HL-60 (cell line): Measurements from ENCODE around the gene PMS2.

Experiments
- CTCF ChIP-seq: IDR thresholded peaks from one replicate; pipeline ENCODE4 v1.5.1; 2011; ENCODE audit warnings: low read length, control low read depth, inconsistent platforms; ENCODE audit not compliant: insufficient read depth
- GABPA ChIP-seq: IDR thresholded peaks from 2 replicates; pipeline ENCODE4 v1.6.1; 2012; ENCODE audit warnings: low read depth
- POLR2AphosphoS5 ChIP-seq: IDR thresholded peaks from 2 replicates; pipeline ENCODE4 v1.6.1; 2012; ENCODE audit warnings: low read depth
- SPI1 ChIP-seq: IDR thresholded peaks from 2 replicates; pipeline ENCODE4 v1.6.1; 2012; ENCODE audit warnings: low read depth, mild to moderate bottlenecking, borderline replicate concordance
- TF ChIP-seq, protein P1 (sequence below): IDR thresholded peaks from 2 replicates; pipeline ENCODE4 v1.6.1; 2012; ENCODE audit warnings: low read depth; ENCODE audit not compliant: insufficient replicate concordance

GRCh38 chr7:6032167-6032566 is 23.3 kb upstream of the PMS2 start:
- TF ChIP-seq CTCF (no peak), GABPA (no peak), POLR2AphosphoS5 (no peak), SPI1 (no peak)
- TF ChIP-seq, protein P1, sequence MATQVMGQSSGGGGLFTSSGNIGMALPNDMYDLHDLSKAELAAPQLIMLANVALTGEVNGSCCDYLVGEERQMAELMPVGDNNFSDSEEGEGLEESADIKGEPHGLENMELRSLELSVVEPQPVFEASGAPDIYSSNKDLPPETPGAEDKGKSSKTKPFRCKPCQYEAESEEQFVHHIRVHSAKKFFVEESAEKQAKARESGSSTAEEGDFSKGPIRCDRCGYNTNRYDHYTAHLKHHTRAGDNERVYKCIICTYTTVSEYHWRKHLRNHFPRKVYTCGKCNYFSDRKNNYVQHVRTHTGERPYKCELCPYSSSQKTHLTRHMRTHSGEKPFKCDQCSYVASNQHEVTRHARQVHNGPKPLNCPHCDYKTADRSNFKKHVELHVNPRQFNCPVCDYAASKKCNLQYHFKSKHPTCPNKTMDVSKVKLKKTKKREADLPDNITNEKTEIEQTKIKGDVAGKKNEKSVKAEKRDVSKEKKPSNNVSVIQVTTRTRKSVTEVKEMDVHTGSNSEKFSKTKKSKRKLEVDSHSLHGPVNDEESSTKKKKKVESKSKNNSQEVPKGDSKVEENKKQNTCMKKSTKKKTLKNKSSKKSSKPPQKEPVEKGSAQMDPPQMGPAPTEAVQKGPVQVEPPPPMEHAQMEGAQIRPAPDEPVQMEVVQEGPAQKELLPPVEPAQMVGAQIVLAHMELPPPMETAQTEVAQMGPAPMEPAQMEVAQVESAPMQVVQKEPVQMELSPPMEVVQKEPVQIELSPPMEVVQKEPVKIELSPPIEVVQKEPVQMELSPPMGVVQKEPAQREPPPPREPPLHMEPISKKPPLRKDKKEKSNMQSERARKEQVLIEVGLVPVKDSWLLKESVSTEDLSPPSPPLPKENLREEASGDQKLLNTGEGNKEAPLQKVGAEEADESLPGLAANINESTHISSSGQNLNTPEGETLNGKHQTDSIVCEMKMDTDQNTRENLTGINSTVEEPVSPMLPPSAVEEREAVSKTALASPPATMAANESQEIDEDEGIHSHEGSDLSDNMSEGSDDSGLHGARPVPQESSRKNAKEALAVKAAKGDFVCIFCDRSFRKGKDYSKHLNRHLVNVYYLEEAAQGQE = no peak
